ENCODE data around the gene GAN.

Gene GAN

GRCh38 chr16:81314603-81315270 lies at the start of gene GAN:
Gene GAN, plus strand, starts transcription at chr16:81314962. Its CDS starts 152 bp downstream, at chr16:81315114.
- peak; percentile 94 for DNase-seq (ENCODE audit: low spot score)

GRCh38 chr16:81265052-81265451 lies 49.7 kb upstream of the GAN start:
- no peak for DNase-seq (ENCODE audit: low spot score)

GRCh38 chr16:81265658-81266451 lies 48.9 kb upstream of the GAN start:
- DNase-seq (ENCODE audit: low spot score): no peak

GRCh38 chr16:81266680-81267095 lies 48.1 kb upstream of the GAN start:
- no peak for DNase-seq (ENCODE audit: low spot score)

- DNase-seq (ENCODE audit: low spot score): no peak
Measured at GRCh38 chr16:81268509-81268908, 46.3 kb upstream of the GAN start.

- DNase-seq (ENCODE audit: low spot score): no peak
Measured at GRCh38 chr16:81273223-81273950, 41.4 kb upstream of the GAN start.

GRCh38 chr16:81275064-81275532 lies 39.7 kb upstream of the GAN start:
- DNase-seq (ENCODE audit: low spot score): no peak

- DNase-seq (ENCODE audit: low spot score): no peak
Measured at GRCh38 chr16:81275795-81276194, 39.0 kb upstream of the GAN start.

- no peak for DNase-seq (ENCODE audit: low spot score)
Measured at GRCh38 chr16:81276323-81276722, 38.4 kb upstream of the GAN start.

GRCh38 chr16:81277541-81278080 lies 37.2 kb upstream of the GAN start:
- DNase-seq (ENCODE audit: low spot score): peak; percentile 28

GRCh38 chr16:81278526-81278925 lies 36.2 kb upstream of the GAN start:
- no peak for DNase-seq (ENCODE audit: low spot score)

GRCh38 chr16:81279392-81279791 lies 35.4 kb upstream of the GAN start:
- no peak for DNase-seq (ENCODE audit: low spot score)

- DNase-seq (ENCODE audit: low spot score): no peak
Measured at GRCh38 chr16:81280393-81280792, 34.4 kb upstream of the GAN start.

GRCh38 chr16:81283044-81283443 lies 31.7 kb upstream of the GAN start:
- no peak for DNase-seq (ENCODE audit: low spot score)

GRCh38 chr16:81284995-81285600 lies 29.7 kb upstream of the GAN start:
- no peak for DNase-seq (ENCODE audit: low spot score)

- no peak for DNase-seq (ENCODE audit: low spot score)
Measured at GRCh38 chr16:81286190-81286589, 28.6 kb upstream of the GAN start.

- DNase-seq (ENCODE audit: low spot score): no peak
Measured at GRCh38 chr16:81291117-81291516, 23.6 kb upstream of the GAN start.

GRCh38 chr16:81292936-81293335 lies 21.8 kb upstream of the GAN start:
- DNase-seq (ENCODE audit: low spot score): no peak

GRCh38 chr16:81293909-81294802 lies 20.6 kb upstream of the GAN start:
- DNase-seq (ENCODE audit: low spot score): no peak

- DNase-seq (ENCODE audit: low spot score): no peak
Measured at GRCh38 chr16:81296631-81297030, 18.1 kb upstream of the GAN start.

- no peak for DNase-seq (ENCODE audit: low spot score)
Measured at GRCh38 chr16:81307770-81308169, 7.0 kb upstream of the GAN start.

Data from iPS-NIHi11 (cell line).